Mesothelial cell of epicardium (in vitro differentiated cells): ENCODE measurements around the gene ZFP57. TPM values are rescaled to one million over a fixed set of nuclear protein-coding genes. Genes with fewer than 3 reads are reported as not detected.

Experiments
- DNase-seq, 2 experiments: peaks; one replicate each; pipeline ENCODE4 v3.0.0; 2021; ENCODE audit warnings: low spot score in 2 of 2; ENCODE audit not compliant: unreplicated experiment in 2 of 2
- H3K27ac Mint-ChIP-seq: 2 replicates; pipeline ENCODE4 v1.8.0; 2021; ENCODE audit warnings: mixed read lengths
- H3K27me3 Mint-ChIP-seq: 2 replicates; pipeline ENCODE4 v1.8.0; 2021; ENCODE audit warnings: low read depth, mixed read lengths
- H3K36me3 Mint-ChIP-seq: 2 replicates; pipeline ENCODE4 v1.8.0; 2021; ENCODE audit warnings: mixed read lengths
- H3K4me1 Mint-ChIP-seq: 2 replicates; pipeline ENCODE4 v1.8.0; 2021; ENCODE audit warnings: mixed read lengths
- H3K4me3 Mint-ChIP-seq: 2 replicates; pipeline ENCODE4 v1.8.0; 2021; ENCODE audit warnings: mild to moderate bottlenecking, moderate library complexity, mixed read lengths
- H3K9me3 Mint-ChIP-seq: 2 replicates; pipeline ENCODE4 v1.8.0; 2021; ENCODE audit warnings: mixed read lengths
- CTCF ChIP-seq: fragments of 200-600 bp; sonication (generic); IDR thresholded peaks from one replicate; pipeline ENCODE4 v1.5.0; 2021; ENCODE audit warnings: antibody characterized with exemption; ENCODE audit not compliant: unreplicated experiment
- total RNA-seq: library from RNA; stranded (reverse); gene quantifications from 3 replicates; pipeline ENCODE4 v1.2.1, GENCODE V29; 2021

The ZFP57 gene
- total RNA-seq, 1 donor from 2014 or later: 0.11 TPM

DNA sequence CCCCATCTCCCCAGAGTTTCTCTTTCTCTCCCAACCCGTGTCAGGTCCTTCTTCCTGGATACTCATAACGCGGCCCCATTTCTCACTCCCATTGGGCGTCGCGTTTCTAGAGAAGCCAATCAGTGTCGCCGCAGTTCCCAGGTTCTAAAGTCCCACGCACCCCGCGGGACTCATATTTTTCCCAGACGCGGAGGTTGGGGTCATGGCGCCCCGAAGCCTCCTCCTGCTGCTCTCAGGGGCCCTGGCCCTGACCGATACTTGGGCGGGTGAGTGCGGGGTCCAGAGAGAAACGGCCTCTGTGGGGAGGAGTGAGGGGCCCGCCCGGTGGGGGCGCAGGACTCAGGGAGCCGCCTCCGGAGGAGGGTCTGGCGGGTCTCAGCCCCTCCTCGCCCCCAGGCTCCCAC lies 42.3 kb upstream of the ZFP57 start, which contains the start of gene HLA-F:
Gene HLA-F, plus strand, starts transcription at position 173 of the 404 bp plus-strand sequence. Its CDS starts 30 bp downstream, at position 203.
- peaks cover 78% of the 10 kb centered on the region for H3K27me3 Mint-ChIP-seq

GRCh38 chr6:29720863-29721262 lies 39.9 kb upstream of the ZFP57 start:
- DNase-seq: no peak
- H3K27ac Mint-ChIP-seq: no peak overlapping the region
- no peak for TF ChIP-seq CTCF
- no peaks in the 10 kb centered on the region for H3K4me1 Mint-ChIP-seq
- no peaks in the 10 kb centered on the region for H3K36me3 Mint-ChIP-seq
- peaks cover 68% of the 10 kb centered on the region for H3K27me3 Mint-ChIP-seq
- H3K4me3 Mint-ChIP-seq: no peak overlapping the region
- no peaks in the 10 kb centered on the region for H3K9me3 Mint-ChIP-seq

More for the DNA sequence above, 42.3 kb upstream of the ZFP57 start, which contains the start of gene HLA-F:
- Mint-ChIP-seq H3K9me3 (no peaks in the 10 kb centered on the region), H3K4me3 (peak within 1 kb of the TSS; percentile 62), H3K4me1 (no peaks in the 10 kb centered on the region), H3K36me3 (no peaks in the 10 kb centered on the region), H3K27ac (no peak within 1 kb of the TSS)
- no peak for TF ChIP-seq CTCF
- DNase-seq: peak in 1 of 2 experiments; percentile 66

DNA sequence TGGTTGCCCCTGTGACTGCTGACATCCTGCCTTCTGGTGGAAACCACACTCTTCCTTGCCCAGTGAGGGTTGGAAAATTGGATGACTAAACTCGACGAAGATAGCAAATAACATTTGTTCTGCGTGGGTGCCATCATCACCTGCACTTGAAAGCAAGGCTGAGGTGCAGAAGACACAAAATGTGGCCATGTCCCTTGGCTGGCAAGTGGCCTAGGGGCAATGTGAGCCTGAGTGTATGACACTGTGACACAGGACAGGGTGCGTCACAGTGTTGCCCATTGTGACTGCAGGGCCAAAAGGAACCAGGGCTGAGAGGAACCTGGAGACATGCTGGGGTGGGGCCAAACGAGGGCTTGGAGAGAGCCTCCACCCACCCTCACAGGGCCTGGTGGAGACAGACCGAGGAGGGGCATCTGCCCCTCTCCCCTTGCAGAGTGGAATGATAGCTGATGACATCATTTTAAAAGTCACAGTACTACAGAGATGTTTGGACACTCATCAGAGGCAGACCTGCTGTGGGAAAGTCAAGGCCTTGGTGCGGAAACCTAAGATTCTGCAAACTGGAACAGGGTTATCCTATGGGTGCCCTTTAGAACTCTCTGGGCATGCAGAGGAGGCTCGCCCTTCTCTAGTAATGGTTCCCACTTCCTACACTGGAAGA lies 29.5 kb upstream of the ZFP57 start:
- DNase-seq: no peak
- H3K27ac Mint-ChIP-seq: no peak overlapping the region
- H3K36me3 Mint-ChIP-seq: no peaks in the 10 kb centered on the region
- no peak for TF ChIP-seq CTCF
- H3K27me3 Mint-ChIP-seq: peaks cover 92% of the 10 kb centered on the region
- H3K4me1 Mint-ChIP-seq: no peaks in the 10 kb centered on the region
- H3K9me3 Mint-ChIP-seq: no peaks in the 10 kb centered on the region
- H3K4me3 Mint-ChIP-seq: no peak overlapping the region

- TF ChIP-seq CTCF: no peak
- Mint-ChIP-seq H3K4me3 (no peak overlapping the region), H3K9me3 (no peaks in the 10 kb centered on the region), H3K27ac (no peak overlapping the region), H3K36me3 (no peaks in the 10 kb centered on the region), H3K4me1 (no peaks in the 10 kb centered on the region), H3K27me3 (peaks cover 92% of the 10 kb centered on the region)
- DNase-seq: no peak
Observed at GRCh38 chr6:29709188-29709587, 28.2 kb upstream of the ZFP57 start.

DNA sequence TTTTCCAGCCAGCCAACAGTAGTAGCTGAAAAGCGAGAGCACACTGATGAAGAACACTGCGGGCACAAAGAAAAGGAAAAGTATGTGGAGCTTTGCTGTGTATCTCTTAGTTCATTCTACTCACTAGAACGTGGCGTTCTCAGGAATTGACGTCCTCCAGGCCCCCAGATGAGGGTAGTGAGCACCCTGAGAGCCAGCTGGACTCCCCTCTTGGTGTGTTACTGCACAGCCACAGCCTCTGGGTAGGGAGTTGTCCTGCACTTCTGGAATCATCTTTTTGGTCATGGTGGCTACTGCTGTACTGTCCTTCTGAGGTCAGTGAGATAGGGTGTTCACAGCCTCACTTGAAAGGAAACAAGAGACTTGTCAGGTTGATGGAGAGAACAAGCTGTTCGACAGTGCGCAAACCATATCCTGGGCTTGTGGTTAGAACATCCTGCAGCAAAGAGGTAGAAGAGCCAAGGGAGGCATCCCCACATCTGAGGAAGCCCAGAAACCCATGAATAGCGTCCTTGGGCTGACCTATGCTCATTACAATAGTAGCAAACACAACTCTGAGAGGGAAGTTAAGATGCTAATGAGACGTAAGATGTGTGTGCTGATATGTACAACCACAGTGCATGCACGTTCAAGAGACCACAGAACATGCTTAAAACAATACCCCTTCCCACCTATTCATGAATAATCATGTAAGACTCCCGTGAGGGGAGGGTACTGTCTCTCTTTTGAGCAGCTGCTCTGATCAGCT lies 27.7 kb upstream of the ZFP57 start:
- peaks cover 92% of the 10 kb centered on the region for H3K27me3 Mint-ChIP-seq

More for the DNA sequence above, 27.7 kb upstream of the ZFP57 start:
- H3K4me3 Mint-ChIP-seq: no peak overlapping the region
- H3K9me3 Mint-ChIP-seq: no peaks in the 10 kb centered on the region
- no peak for DNase-seq
- no peaks in the 10 kb centered on the region for H3K4me1 Mint-ChIP-seq
- no peaks in the 10 kb centered on the region for H3K36me3 Mint-ChIP-seq
- H3K27ac Mint-ChIP-seq: no peak overlapping the region
- TF ChIP-seq CTCF: no peak
